ENCODE data around the gene HOXD12. TPM values are rescaled to one million over a fixed set of nuclear protein-coding genes. Genes with fewer than 3 reads are reported as not detected.

Gene HOXD12
- total RNA-seq, 1 experiment from 2014 or later: 0.27 TPM

DNA sequence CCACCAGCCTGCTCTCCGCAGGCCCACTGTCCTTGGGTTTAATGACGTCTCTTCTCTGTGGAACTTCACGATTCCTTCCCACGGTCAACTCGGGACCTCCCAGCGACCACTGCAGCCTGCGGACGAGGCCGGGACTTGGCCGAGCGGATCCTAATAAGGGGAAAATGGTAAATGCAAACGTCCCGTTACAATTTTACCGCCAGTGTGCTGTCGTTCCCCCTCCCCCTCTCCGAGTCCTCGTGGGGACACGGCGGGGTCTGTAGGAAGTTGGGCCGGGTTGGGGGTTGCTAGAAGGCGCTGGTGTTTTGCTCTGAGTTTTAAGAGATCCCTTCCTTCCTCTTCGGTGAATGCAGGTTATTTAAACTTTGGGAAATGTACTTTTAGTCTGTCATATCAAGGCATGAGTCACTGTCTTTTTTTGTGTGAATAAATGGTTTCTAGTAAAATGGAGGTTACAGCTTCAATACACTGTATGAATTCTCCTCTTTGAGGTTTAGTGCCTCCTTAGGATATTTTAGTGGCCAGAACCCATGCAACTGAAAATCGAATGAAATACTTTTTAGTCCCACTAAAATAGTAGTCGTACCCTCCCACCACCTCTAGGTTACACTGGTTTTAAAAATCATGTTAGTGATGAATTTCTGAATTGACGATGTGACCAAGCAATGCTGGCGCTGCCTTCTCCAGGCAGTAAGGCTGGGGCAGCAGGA lies 9.8 kb downstream of the HOXD12 start:
- Histone ChIP-seq H3K27me3 (ENCODE audit: insufficient read depth, low read length) (no peaks in the 10 kb centered on the region), H3K4me2 (ENCODE audit: low read length) (no peak overlapping the region), H2AFZ (ENCODE audit: low read depth, low read length, poor library complexity, severe bottlenecking) (no peak overlapping the region), H3K9me3 (ENCODE audit: control insufficient read depth in 1 of 2, insufficient read depth in 1 of 2, low read depth in 1 of 2, low read length in 2 of 2) (no peaks in the 10 kb centered on the region), H3K9ac (ENCODE audit: low read length) (no peak overlapping the region), H3K79me2 (ENCODE audit: insufficient read depth, low read length) (no peaks in the 10 kb centered on the region), H3K4me3 (replicated peaks in 1 of 2; ENCODE audit: low read depth in 1 of 2, low read length in 2 of 2) (no peak overlapping the region), H3K9me2 (ENCODE audit: insufficient read depth) (no peaks in the 10 kb centered on the region), H3K36me3 (ENCODE audit: control insufficient read depth in 1 of 2, insufficient read depth in 2 of 2, low read length in 2 of 2) (no peaks in the 10 kb centered on the region), H3K4me1 (ENCODE audit: control insufficient read depth in 1 of 2, insufficient read depth in 2 of 2, low read length in 2 of 2) (peaks cover 0 to 18% of the 10 kb centered on the region in 2 experiments; a peak in 1 of 4 replicates), H3K27ac (ENCODE audit: low read depth, low read length) (no peak overlapping the region), H4K20me1 (ENCODE audit: insufficient read depth) (no peaks in the 10 kb centered on the region)
- TF ChIP-seq RAD21 (IDR thresholded peaks at IDR 0.05; ENCODE audit: low read depth) (no peak), CBX3 (IDR thresholded peaks at IDR 0.05; ENCODE audit: low read depth) (no peak), EZH2phosphoT487 (IDR thresholded peaks at IDR 0.05; ENCODE audit: borderline replicate concordance) (no peak), EZH2 (IDR thresholded peaks at IDR 0.05) (no peak), SIN3A (IDR thresholded peaks at IDR 0.05; ENCODE audit: low read depth) (no peak), POLR2A (IDR thresholded peaks at IDR 0.05; ENCODE audit: borderline replicate concordance, extremely low read depth, insufficient read depth, insufficient read length) (no peak), SP1 (IDR thresholded peaks at IDR 0.05; ENCODE audit: low read depth) (no peak), CEBPB (IDR thresholded peaks at IDR 0.05; ENCODE audit: low read depth) (no peak), JUND (IDR thresholded peaks at IDR 0.05) (no peak), ZNF274 (IDR thresholded peaks at IDR 0.05; ENCODE audit: low read depth, low read length) (no peak), TCF7L2 (IDR thresholded peaks at IDR 0.05; ENCODE audit: borderline replicate concordance, extremely low read depth, insufficient read depth, insufficient read length) (no peak), SRF (IDR thresholded peaks at IDR 0.05; ENCODE audit: low read depth) (no peak), POLR2AphosphoS5 (IDR thresholded peaks at IDR 0.05; ENCODE audit: low read depth, low read length) (no peak), ZFX (IDR thresholded peaks at IDR 0.05) (no peak), EGR1 (IDR thresholded peaks at IDR 0.05; ENCODE audit: low read depth) (no peak), FOSL1 (IDR thresholded peaks at IDR 0.05; ENCODE audit: low read depth) (no peak)
- TF ChIP-seq, protein P1, sequence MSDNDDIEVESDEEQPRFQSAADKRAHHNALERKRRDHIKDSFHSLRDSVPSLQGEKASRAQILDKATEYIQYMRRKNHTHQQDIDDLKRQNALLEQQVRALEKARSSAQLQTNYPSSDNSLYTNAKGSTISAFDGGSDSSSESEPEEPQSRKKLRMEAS (IDR thresholded peaks at IDR 0.05): no peak
- TF ChIP-seq, protein P2, sequence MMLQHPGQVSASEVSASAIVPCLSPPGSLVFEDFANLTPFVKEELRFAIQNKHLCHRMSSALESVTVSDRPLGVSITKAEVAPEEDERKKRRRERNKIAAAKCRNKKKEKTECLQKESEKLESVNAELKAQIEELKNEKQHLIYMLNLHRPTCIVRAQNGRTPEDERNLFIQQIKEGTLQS (IDR thresholded peaks at IDR 0.05): no peak
- TF ChIP-seq, protein P3, sequence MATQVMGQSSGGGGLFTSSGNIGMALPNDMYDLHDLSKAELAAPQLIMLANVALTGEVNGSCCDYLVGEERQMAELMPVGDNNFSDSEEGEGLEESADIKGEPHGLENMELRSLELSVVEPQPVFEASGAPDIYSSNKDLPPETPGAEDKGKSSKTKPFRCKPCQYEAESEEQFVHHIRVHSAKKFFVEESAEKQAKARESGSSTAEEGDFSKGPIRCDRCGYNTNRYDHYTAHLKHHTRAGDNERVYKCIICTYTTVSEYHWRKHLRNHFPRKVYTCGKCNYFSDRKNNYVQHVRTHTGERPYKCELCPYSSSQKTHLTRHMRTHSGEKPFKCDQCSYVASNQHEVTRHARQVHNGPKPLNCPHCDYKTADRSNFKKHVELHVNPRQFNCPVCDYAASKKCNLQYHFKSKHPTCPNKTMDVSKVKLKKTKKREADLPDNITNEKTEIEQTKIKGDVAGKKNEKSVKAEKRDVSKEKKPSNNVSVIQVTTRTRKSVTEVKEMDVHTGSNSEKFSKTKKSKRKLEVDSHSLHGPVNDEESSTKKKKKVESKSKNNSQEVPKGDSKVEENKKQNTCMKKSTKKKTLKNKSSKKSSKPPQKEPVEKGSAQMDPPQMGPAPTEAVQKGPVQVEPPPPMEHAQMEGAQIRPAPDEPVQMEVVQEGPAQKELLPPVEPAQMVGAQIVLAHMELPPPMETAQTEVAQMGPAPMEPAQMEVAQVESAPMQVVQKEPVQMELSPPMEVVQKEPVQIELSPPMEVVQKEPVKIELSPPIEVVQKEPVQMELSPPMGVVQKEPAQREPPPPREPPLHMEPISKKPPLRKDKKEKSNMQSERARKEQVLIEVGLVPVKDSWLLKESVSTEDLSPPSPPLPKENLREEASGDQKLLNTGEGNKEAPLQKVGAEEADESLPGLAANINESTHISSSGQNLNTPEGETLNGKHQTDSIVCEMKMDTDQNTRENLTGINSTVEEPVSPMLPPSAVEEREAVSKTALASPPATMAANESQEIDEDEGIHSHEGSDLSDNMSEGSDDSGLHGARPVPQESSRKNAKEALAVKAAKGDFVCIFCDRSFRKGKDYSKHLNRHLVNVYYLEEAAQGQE (IDR thresholded peaks at IDR 0.05; ENCODE audit: low read depth): no peak
- TF ChIP-seq, protein P4, sequence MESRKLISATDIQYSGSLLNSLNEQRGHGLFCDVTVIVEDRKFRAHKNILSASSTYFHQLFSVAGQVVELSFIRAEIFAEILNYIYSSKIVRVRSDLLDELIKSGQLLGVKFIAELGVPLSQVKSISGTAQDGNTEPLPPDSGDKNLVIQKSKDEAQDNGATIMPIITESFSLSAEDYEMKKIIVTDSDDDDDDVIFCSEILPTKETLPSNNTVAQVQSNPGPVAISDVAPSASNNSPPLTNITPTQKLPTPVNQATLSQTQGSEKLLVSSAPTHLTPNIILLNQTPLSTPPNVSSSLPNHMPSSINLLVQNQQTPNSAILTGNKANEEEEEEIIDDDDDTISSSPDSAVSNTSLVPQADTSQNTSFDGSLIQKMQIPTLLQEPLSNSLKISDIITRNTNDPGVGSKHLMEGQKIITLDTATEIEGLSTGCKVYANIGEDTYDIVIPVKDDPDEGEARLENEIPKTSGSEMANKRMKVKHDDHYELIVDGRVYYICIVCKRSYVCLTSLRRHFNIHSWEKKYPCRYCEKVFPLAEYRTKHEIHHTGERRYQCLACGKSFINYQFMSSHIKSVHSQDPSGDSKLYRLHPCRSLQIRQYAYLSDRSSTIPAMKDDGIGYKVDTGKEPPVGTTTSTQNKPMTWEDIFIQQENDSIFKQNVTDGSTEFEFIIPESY (IDR thresholded peaks at IDR 0.05; ENCODE audit: extremely low read depth, insufficient replicate concordance, low read length): no peak
- no TSS peak for BruUV-seq (replicated peaks)
- ChIA-PET CTCF (no interaction called here), POLR2A (no interaction called here), RAD21 (ENCODE audit: low non-redundant PET in 1 of 2, low total read pairs in 2 of 2, uncharacterized antibody in 2 of 2, unreplicated experiment in 2 of 2) (no interaction called here)
- DNase-seq (ENCODE audit: low read depth, low spot score): no peak
- intact Hi-C loops (cut with micrococcal nuclease): no loop called here
- ATAC-seq: no peak

All from HCT116 (cell line).